Smooth muscle cell (in vitro differentiated cells): Measurements from ENCODE around the gene ARMC12. TPM values are rescaled to one million over a fixed set of nuclear protein-coding genes. Genes with fewer than 3 reads are reported as not detected.

Experiments used
- DNase-seq: peaks from one replicate; lab custom pipeline; 2025; ENCODE audit not compliant: unreplicated experiment; lab: John Stamatoyannopoulos, UW
- H2AFZ ChIP-seq: fragments of 200-600 bp; sonication (generic); 2 replicates; pipeline ENCODE4 v1.6.0; 2016; ENCODE audit warnings: antibody characterized with exemption, low read depth, mild to moderate bottlenecking
- H3F3A ChIP-seq: fragments of 200-600 bp; sonication (generic); 2 replicates; pipeline ENCODE4 v1.6.0; 2017; ENCODE audit warnings: antibody characterized with exemption, low read depth
- H3K27ac ChIP-seq: fragments of 200-600 bp; sonication (generic); 2 replicates; pipeline ENCODE4 v1.5.1; 2016; ENCODE audit warnings: low read depth, mild to moderate bottlenecking
- H3K27me3 ChIP-seq: fragments of 200-600 bp; sonication (generic); 2 replicates; pipeline ENCODE4 v1.6.1; 2016; ENCODE audit warnings: low read depth, mild to moderate bottlenecking
- H3K36me3 ChIP-seq: fragments of 200-600 bp; sonication (generic); 2 replicates; pipeline ENCODE4 v1.5.1; 2016; ENCODE audit warnings: low read depth
- H3K4me1 ChIP-seq: fragments of 200-600 bp; sonication (generic); 2 replicates; pipeline ENCODE4 v1.5.1; 2016; ENCODE audit warnings: low read depth
- H3K4me2 ChIP-seq: fragments of 200-600 bp; sonication (generic); 2 replicates; pipeline ENCODE4 v1.6.0; 2016; ENCODE audit warnings: mild to moderate bottlenecking
- H3K4me3 ChIP-seq: fragments of 200-600 bp; sonication (generic); 2 replicates; pipeline ENCODE4 v1.5.1; 2016; ENCODE audit warnings: mild to moderate bottlenecking
- H3K79me2 ChIP-seq: fragments of 200-600 bp; sonication (generic); 2 replicates; pipeline ENCODE4 v1.6.0; 2016; ENCODE audit warnings: low read depth, mild to moderate bottlenecking
- H3K9ac ChIP-seq: fragments of 200-600 bp; sonication (generic); 2 replicates; pipeline ENCODE4 v1.6.0; 2016; ENCODE audit warnings: low read depth
- H3K9me3 ChIP-seq: fragments of 200-600 bp; sonication (generic); replicated peaks from 2 replicates; pipeline ENCODE4 v1.5.1; 2016; ENCODE audit warnings: low read depth
- H4K20me1 ChIP-seq: fragments of 200-600 bp; sonication (generic); 2 replicates; pipeline ENCODE4 v1.6.0; 2016; ENCODE audit warnings: low read depth
- CTCF ChIP-seq: fragments of 200-600 bp; sonication (generic); IDR thresholded peaks from 2 replicates; pipeline ENCODE4 v1.5.1; 2017; ENCODE audit warnings: borderline replicate concordance, mild to moderate bottlenecking, antibody characterized with exemption; ENCODE audit not compliant: insufficient read depth, poor library complexity, severe bottlenecking
- WGBS: methylation state at CpG from one replicate; pipeline ENCODE4 v1.1.7; 2016; ENCODE audit warnings: low lambda C conversion rate; 5-methylcytosine and 5-hydroxymethylcytosine counted together
- polyA plus RNA-seq: library from polyadenylated mRNA; unstranded; fragments of >200 nt; fragmentation: Nextera tagmentation; extraction: Ambion mirVana; gene quantifications from 2 replicates; pipeline ENCODE4 v1.2.1, GENCODE V29; 2016
- total RNA-seq: library from RNA; depleted of rRNA; stranded (reverse); fragments of >200 nt; gene quantifications from 2 replicates; pipeline ENCODE4 v1.2.3, GENCODE V29; 2014

The ARMC12 gene
- total and polyA plus RNA-seq, 2 experiments from 2014 or later = 3.5 TPM; not detected in 1

GRCh38 chr6:35797837-35798526 lies 61.1 kb downstream of the ARMC12 start:
- Histone ChIP-seq H4K20me1 (no peaks in the 10 kb centered on the region), H3K4me2 (no peak overlapping the region), H3F3A (no peaks in the 10 kb centered on the region), H3K9me3 (no peaks in the 10 kb centered on the region), H3K4me1 (no peaks in the 10 kb centered on the region), H3K36me3 (no peaks in the 10 kb centered on the region), H3K27me3 (no peaks in the 10 kb centered on the region), H3K27ac (no peak overlapping the region), H3K79me2 (no peaks in the 10 kb centered on the region), H3K9ac (no peak overlapping the region), H2AFZ (no peak overlapping the region), H3K4me3 (no peak overlapping the region)
- no peak for DNase-seq
- TF ChIP-seq CTCF = no peak
- 87% methylated on average over 8 of the region's 8 CpGs for WGBS

Other genes with a start within 250 kb of the ARMC12 start
- gene TEAD3, start 240.0 kb upstream of the ARMC12 start, total RNA-seq = 22.5 and 29.1 TPM in 2 replicates
- gene TEAD3, start 240.0 kb upstream of the ARMC12 start, polyA plus RNA-seq = 40.6 and 42.8 TPM in 2 replicates
- 0.31 TPM in 1 of 2 replicates, not detected in the other for gene TULP1, start 224.1 kb upstream of the ARMC12 start, total RNA-seq
- gene TULP1, start 224.1 kb upstream of the ARMC12 start, polyA plus RNA-seq = 0.26 and 0.78 TPM in 2 replicates
- 0.85 TPM in 2 replicates for gene FKBP5, start 48.1 kb upstream of the ARMC12 start, total RNA-seq
- gene FKBP5, start 48.1 kb upstream of the ARMC12 start, polyA plus RNA-seq = 1.6 and 3.8 TPM in 2 replicates
- not detected in 2 replicates for gene CLPSL2, start 39.6 kb downstream of the ARMC12 start, total RNA-seq
- gene CLPSL2, start 39.6 kb downstream of the ARMC12 start, polyA plus RNA-seq = 1.9 and 2.0 TPM in 2 replicates
- gene CLPSL1, start 44.0 kb downstream of the ARMC12 start, total RNA-seq = not detected in 2 replicates
- not detected in 2 replicates for gene CLPSL1, start 44.0 kb downstream of the ARMC12 start, polyA plus RNA-seq
- not detected in 2 replicates for gene CLPS, start 60.3 kb downstream of the ARMC12 start, total RNA-seq
- not detected in 2 replicates for gene CLPS, start 60.3 kb downstream of the ARMC12 start, polyA plus RNA-seq
- gene LHFPL5, start 68.3 kb downstream of the ARMC12 start, total RNA-seq = not detected in 2 replicates
- gene LHFPL5, start 68.3 kb downstream of the ARMC12 start, polyA plus RNA-seq = not detected in 2 replicates
- gene SRPK1, start 184.1 kb downstream of the ARMC12 start, total RNA-seq = 45.7 and 57.8 TPM in 2 replicates
- 28.2 and 33.8 TPM in 2 replicates for gene SRPK1, start 184.1 kb downstream of the ARMC12 start, polyA plus RNA-seq